ENCODE data around the gene DAB2IP. TPM values are rescaled to one million over a fixed set of nuclear protein-coding genes. Genes with fewer than 3 reads are reported as not detected.

The DAB2IP gene
- total RNA-seq, 1 donor from 2014 or later: 38.0 TPM

GRCh38 chr9:121763561-121764370 lies 112.3 kb downstream of the DAB2IP start:
- Histone ChIP-seq H3K36me3 (ENCODE audit: control insufficient read depth, insufficient read depth, low read length) (no peaks in the 10 kb centered on the region), H3K4me3 (ENCODE audit: low read depth, low read length) (no peak overlapping the region), H3K27me3 (ENCODE audit: control insufficient read depth, insufficient read depth, low read length) (no peaks in the 10 kb centered on the region)
- TF ChIP-seq, protein P1, sequence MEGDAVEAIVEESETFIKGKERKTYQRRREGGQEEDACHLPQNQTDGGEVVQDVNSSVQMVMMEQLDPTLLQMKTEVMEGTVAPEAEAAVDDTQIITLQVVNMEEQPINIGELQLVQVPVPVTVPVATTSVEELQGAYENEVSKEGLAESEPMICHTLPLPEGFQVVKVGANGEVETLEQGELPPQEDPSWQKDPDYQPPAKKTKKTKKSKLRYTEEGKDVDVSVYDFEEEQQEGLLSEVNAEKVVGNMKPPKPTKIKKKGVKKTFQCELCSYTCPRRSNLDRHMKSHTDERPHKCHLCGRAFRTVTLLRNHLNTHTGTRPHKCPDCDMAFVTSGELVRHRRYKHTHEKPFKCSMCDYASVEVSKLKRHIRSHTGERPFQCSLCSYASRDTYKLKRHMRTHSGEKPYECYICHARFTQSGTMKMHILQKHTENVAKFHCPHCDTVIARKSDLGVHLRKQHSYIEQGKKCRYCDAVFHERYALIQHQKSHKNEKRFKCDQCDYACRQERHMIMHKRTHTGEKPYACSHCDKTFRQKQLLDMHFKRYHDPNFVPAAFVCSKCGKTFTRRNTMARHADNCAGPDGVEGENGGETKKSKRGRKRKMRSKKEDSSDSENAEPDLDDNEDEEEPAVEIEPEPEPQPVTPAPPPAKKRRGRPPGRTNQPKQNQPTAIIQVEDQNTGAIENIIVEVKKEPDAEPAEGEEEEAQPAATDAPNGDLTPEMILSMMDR (IDR thresholded peaks at IDR 0.05; ENCODE audit: insufficient read depth, low read length, poor library complexity, severe bottlenecking): no peak
- no peak for DNase-seq (ENCODE audit: low read depth)

DNA sequence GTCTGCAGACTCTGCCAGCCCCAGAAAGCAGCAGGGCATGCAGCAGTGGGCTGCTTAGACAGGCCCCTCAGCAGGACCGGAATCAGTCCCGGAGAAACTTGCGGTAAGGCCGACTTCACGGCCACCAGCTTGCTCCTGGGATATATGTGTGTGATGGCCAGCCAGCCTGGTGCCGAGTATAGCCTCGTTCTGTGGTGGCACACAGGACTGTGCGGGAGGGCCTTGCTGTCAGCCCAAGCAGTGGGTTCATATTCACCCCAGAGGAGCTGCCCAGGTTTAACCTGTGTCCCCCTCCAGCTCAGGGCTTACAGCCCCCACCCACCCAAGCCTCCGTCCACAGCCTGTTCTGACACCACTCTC lies 112.9 kb downstream of the DAB2IP start:
- TF ChIP-seq, protein P1 (IDR thresholded peaks at IDR 0.05; ENCODE audit: insufficient read depth, low read length, poor library complexity, severe bottlenecking): no peak
- Histone ChIP-seq H3K4me3 (ENCODE audit: low read depth, low read length) (no peak overlapping the region), H3K27me3 (ENCODE audit: control insufficient read depth, insufficient read depth, low read length) (no peaks in the 10 kb centered on the region), H3K36me3 (ENCODE audit: control insufficient read depth, insufficient read depth, low read length) (no peaks in the 10 kb centered on the region)
- DNase-seq (ENCODE audit: low read depth): no peak

DNA sequence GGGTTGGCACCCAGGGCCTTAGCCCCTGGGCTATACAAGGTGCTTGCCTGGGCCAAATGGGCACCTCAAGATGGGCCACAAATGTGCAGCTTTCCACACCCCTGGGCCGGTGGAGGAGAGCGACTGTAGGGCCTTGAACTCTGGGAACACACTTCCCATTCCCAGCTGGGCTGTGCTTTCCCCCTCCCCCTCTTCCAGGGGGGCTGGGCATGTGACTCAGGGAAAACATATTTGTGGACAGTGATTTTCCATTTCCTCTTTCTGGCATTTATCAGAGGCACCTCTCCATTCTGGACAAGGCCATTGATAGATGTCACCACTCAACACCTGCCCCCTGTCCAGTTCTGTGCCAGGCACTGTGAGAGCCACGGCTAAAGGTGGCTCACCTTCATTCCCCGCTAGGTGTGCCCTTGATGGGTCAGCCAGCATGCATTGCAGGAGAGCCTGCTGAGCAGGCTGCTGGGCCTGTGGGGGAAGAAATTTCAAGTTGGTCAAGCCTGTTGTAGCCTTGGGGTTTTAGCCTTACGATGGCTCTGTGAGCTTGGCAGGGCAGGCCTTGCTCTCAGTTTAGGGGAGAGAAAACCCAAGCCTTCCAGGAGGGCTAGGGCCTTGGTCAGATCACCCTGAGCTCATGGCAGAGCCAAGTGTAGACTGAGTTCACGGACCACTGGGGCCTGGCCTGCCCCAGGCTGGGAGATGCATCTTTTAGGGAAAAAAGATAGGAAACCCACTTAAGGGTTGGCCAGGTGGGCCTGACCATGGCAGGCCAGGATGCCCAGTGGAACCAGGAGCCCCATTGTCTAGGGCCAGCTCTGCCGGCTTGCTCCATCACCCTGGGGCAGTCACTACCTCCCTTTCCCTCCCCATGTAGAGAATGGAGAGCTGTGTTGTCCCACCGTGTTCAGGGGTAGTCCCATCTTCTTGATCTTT lies 113.9 kb downstream of the DAB2IP start:
- TF ChIP-seq, protein P1 (IDR thresholded peaks at IDR 0.05; ENCODE audit: insufficient read depth, low read length, poor library complexity, severe bottlenecking): peak; percentile 23
- H3K4me3 ChIP-seq (ENCODE audit: low read depth, low read length): no peak overlapping the region
- peak; percentile 10 for DNase-seq (ENCODE audit: low read depth)
- H3K36me3 ChIP-seq (ENCODE audit: control insufficient read depth, insufficient read depth, low read length): no peaks in the 10 kb centered on the region
- H3K27me3 ChIP-seq (ENCODE audit: control insufficient read depth, insufficient read depth, low read length): no peaks in the 10 kb centered on the region

DNA sequence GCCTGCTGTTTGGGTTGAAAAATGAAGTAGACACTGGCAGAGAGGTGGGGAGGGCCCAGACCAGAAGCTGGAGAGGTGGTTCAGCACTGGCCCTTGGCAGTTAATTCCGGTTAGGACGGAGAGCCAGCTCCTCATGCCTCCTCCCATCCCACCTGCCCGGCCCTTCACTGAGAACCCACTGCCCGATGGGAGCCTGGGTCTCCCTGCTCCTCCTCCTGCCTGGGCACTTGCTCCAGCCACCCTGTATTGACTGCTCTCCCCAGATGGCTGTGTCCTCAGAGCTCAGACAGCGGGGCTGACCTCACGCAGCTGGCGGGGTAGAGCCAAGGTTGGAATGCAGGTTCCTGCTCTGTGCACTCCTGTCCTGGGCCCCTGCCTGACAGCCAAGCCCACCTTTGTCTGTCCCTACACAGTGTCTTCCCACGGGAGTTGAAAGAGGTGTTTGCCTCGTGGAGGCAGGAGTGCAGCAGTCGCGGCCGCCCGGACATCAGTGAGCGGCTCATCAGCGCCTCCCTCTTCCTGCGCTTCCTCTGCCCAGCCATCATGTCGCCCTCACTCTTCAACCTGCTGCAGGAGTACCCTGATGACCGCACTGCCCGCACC lies 114.7 kb downstream of the DAB2IP start:
- DNase-seq (ENCODE audit: low read depth): no peak
- TF ChIP-seq, protein P1 (IDR thresholded peaks at IDR 0.05; ENCODE audit: insufficient read depth, low read length, poor library complexity, severe bottlenecking): no peak
- Histone ChIP-seq H3K36me3 (ENCODE audit: control insufficient read depth, insufficient read depth, low read length) (no peaks in the 10 kb centered on the region), H3K27me3 (ENCODE audit: control insufficient read depth, insufficient read depth, low read length) (no peaks in the 10 kb centered on the region), H3K4me3 (ENCODE audit: low read depth, low read length) (no peak overlapping the region)

DNA sequence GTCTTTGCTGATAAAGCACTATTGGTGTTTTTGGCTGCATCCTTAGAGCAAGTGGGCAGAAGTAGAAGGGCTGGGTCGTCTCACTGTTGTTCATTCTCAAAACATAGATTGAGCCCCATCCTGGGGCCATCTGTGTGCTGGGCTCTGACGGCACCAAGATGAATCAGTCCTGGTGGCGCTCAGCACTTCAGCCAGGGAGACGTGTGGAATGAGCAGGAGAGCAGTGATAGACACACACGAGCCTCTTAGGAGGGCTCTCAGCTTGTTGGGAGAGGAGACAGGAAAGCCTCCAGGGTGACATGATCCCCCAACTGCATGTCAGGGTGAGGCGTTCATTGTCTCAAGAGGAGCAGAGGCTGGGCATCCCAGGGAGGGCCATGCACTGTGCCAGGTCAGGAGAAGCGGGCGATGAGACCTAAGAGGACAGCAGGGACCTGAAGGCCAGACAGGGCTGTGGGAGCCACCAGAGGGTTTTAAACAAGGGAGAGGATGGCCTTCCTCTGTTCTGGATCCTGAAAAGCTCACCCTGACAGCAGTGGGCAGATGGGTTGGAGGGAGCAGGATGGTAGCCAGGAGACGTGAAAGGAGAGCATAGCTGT lies 115.8 kb downstream of the DAB2IP start:
- DNase-seq (ENCODE audit: low read depth): no peak
- H3K36me3 ChIP-seq (ENCODE audit: control insufficient read depth, insufficient read depth, low read length): no peaks in the 10 kb centered on the region
- no peaks in the 10 kb centered on the region for H3K27me3 ChIP-seq (ENCODE audit: control insufficient read depth, insufficient read depth, low read length)
- H3K4me3 ChIP-seq (ENCODE audit: low read depth, low read length): no peak overlapping the region
- TF ChIP-seq, protein P1 (IDR thresholded peaks at IDR 0.05; ENCODE audit: insufficient read depth, low read length, poor library complexity, severe bottlenecking): no peak
